Measurements from ENCODE around the gene TOMM40. TPM values are rescaled to one million over a fixed set of nuclear protein-coding genes. Genes with fewer than 3 reads are reported as not detected.

TOMM40 gene
- total RNA-seq, 1 experiment from 2014 or later: 180 TPM

- no peaks in the 10 kb centered on the region for H3K9me3 Mint-ChIP-seq
Measured at GRCh38 chr19:44948237-44948636, 57.2 kb downstream of the TOMM40 start.

More at GRCh38 chr19:44948237-44948636, 57.2 kb downstream of the TOMM40 start:
- H4K91ac ChIP-seq (ENCODE audit: insufficient read length, low read depth, low read length): no peak overlapping the region
- H2AK5ac ChIP-seq (ENCODE audit: insufficient read length, low read length): no peak overlapping the region
- TF ChIP-seq CTCF (conservative IDR thresholded peaks at IDR 0.05): no peak
- no peak overlapping the region for H3K14ac ChIP-seq (ENCODE audit: insufficient read depth, low read length)
- no peak overlapping the region for H2BK120ac ChIP-seq (ENCODE audit: low read depth, low read length, poor library complexity, severe bottlenecking)
- H2BK12ac ChIP-seq (ENCODE audit: insufficient read length, low read depth, low read length): no peak overlapping the region
- WGBS (ENCODE audit: extremely low coverage, insufficient read length, low lambda C conversion rate): no CpG with 5 or more reads among the region's 5 CpGs
- no peak overlapping the region for H2BK15ac ChIP-seq (ENCODE audit: low read depth, low read length)
- no peaks in the 10 kb centered on the region for H3K27me3 ChIP-seq (ENCODE audit: insufficient read depth, low read length)
- H2BK20ac ChIP-seq (ENCODE audit: low read depth, low read length, poor library complexity, severe bottlenecking): no peak overlapping the region
- H4K20me1 ChIP-seq (ENCODE audit: control insufficient read depth, insufficient read depth, insufficient read length): no peaks in the 10 kb centered on the region
- H3K79me1 ChIP-seq (ENCODE audit: insufficient read depth, low read depth, low read length, poor library complexity, severe bottlenecking): no peaks in the 10 kb centered on the region
- H3K27me3 Mint-ChIP-seq (ENCODE audit: low read depth): peaks cover 2% of the 10 kb centered on the region; the same call in 1 of the 2 replicates
- H4K8ac ChIP-seq (replicated peaks; ENCODE audit: insufficient read length, low read depth, low read length): no peak overlapping the region
- DNase-seq: no peak
- H3K4me2 ChIP-seq (ENCODE audit: insufficient read depth, insufficient read length, low read length): no peak overlapping the region
- H4K5ac ChIP-seq (ENCODE audit: insufficient read length, low read depth, low read length): no peak overlapping the region
- H3K79me2 ChIP-seq (ENCODE audit: insufficient read depth, low read length): no peaks in the 10 kb centered on the region
- no peak overlapping the region for H3K9ac ChIP-seq (ENCODE audit: extremely low read depth, insufficient read length, low read length)
- no peak overlapping the region for H2BK5ac ChIP-seq (ENCODE audit: insufficient read length, low read length)
- no peak overlapping the region for H3T11ph ChIP-seq (ENCODE audit: low read length)
- H3K4me1 ChIP-seq (ENCODE audit: insufficient read depth, low read length): no peaks in the 10 kb centered on the region
- H3K27ac Mint-ChIP-seq: no peak overlapping the region; a peak in 1 of 7 replicates
- no peak overlapping the region; a peak in 1 of 5 replicates for H3K4me3 Mint-ChIP-seq
- H3K27ac ChIP-seq (ENCODE audit: insufficient read length, low read depth, low read length): no peak overlapping the region
- no peak overlapping the region for H2AFZ ChIP-seq (ENCODE audit: low read length)
- H3K18ac ChIP-seq (ENCODE audit: insufficient read length, low read depth, low read length): no peak overlapping the region
- H3K36me3 Mint-ChIP-seq (ENCODE audit: insufficient read depth in 1 of 3, low read depth in 3 of 3): peaks cover 0 to 9% (median 5%) of the 10 kb centered on the region in 3 experiments; a peak in 4 of 7 replicates
- H3K23me2 ChIP-seq (ENCODE audit: insufficient read length, low read depth, low read length, poor library complexity, severe bottlenecking): peaks cover 3% of the 10 kb centered on the region
- no peak overlapping the region for H3K23ac ChIP-seq (ENCODE audit: insufficient read length, low read depth, low read length)
- H3K9me3 ChIP-seq (ENCODE audit: control insufficient read depth, low read depth, low read length): no peaks in the 10 kb centered on the region
- no peak overlapping the region for H3K4ac ChIP-seq (ENCODE audit: low read depth, low read length)
- H3K56ac ChIP-seq (ENCODE audit: insufficient read length, low read depth, low read length): no peak overlapping the region
- H3K4me1 Mint-ChIP-seq: 0 out of 4 replicates have a peak, but pooled peaks cover 0 to 2% of the 10 kb centered on the region in 2 experiments
